HG03175 (cell line): ENCODE measurements around the gene SYNPO2.
"Not testable (repeated sequence)": the region's sequence is repeated elsewhere in the genome, so short reads cannot be mapped to it uniquely, and the experiment has no call there.

ENCODE experiments used
- ATAC-seq: cut with Tn5 transposase; IDR thresholded peaks from one replicate; pipeline ENCODE4 v1.9.1; 2021; ENCODE audit warnings: mild to moderate bottlenecking, moderate library complexity; ENCODE audit not compliant: unreplicated experiment

Gene SYNPO2

GRCh38 chr4:118888666-118889311 is at the start of gene SYNPO2:
Gene SYNPO2, plus strand, starts transcription at chr4:118888854. Its CDS starts 183 bp downstream, at chr4:118889037.
- peak; percentile 70 for ATAC-seq

DNA sequence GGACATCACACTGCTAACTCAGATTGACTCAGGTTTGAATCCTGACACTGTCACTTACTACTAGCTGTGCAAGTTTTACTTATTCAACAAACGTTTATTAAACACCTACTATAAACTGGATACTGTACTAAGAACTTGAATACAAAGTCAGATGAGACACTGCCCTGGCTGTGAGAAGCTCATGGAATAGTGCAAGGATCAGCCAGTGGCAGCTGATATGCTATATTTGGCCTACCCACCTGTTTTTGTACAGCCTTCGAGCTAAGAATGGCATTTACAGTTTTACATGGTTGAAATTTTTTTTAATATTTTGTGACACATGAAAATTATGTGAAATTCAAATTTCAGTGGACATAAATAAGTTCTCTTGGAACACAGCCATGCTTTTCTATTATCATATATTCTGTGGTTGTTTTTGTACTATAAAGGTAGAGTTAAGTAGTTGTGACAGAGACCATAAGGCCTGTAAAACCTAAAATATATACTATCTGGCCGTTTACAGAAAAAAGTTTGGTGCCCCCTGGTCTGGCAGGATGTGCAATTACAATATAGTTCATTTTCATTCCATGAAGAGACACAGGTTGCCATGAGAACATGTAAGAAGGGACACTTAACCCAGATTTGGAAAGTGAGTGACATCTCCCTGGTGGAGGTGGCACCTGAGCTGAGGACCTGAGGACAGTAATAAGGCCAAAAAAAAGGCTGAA is 49.3 kb upstream of the SYNPO2 start:
- ATAC-seq = no peak

GRCh38 chr4:118842055-118842454 is 46.6 kb upstream of the SYNPO2 start:
- no peak for ATAC-seq

- ATAC-seq = peak; percentile 36
These were observed 45.4 kb upstream of the SYNPO2 start for GRCh38 chr4:118843237-118843636.

GRCh38 chr4:118845552-118846050 is 43.1 kb upstream of the SYNPO2 start:
- no peak for ATAC-seq

DNA sequence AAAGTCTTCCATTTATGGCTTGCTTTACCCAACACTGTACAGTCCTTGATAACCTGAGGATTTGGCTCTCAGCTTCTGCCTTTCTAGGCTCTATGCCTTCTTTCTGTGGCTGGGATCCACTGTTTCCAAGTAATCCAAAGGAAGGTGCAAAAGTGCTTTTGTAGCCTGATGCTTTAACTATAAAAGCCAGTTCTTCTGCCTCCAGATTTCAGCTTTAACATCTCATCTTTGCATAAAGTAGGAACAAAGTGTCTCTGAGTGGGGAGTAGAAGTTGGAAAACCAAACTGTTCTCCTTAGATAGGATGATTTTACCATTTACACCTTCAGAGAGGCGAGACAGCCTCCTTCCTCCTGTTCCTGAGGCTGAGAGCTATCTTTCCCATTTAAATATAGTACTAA is 41.7 kb upstream of the SYNPO2 start:
- ATAC-seq = no peak

GRCh38 chr4:118848242-118848641 is 40.4 kb upstream of the SYNPO2 start:
- ATAC-seq = no peak

DNA sequence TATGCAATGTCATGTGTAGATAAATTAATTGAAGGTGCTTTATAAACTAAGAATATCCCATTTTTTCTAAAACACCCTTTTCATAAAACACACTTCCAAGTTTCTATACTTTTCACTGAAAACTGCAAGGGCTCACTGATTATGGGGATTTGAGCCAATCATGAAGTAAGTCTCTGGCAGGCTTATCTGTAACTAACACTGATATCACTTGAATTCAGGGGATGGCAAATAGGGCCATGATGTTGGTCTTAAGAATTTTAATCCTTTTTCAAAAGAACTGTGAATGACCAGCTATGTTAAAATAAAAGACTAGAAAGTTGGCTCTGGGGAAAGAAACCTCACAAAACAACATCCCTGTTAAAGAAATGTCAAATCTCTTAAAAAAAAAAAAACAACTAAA is 39.8 kb upstream of the SYNPO2 start:
- ATAC-seq = no peak

- ATAC-seq = peak; percentile 13
These were observed 38.7 kb upstream of the SYNPO2 start for GRCh38 chr4:118849867-118850487.

DNA sequence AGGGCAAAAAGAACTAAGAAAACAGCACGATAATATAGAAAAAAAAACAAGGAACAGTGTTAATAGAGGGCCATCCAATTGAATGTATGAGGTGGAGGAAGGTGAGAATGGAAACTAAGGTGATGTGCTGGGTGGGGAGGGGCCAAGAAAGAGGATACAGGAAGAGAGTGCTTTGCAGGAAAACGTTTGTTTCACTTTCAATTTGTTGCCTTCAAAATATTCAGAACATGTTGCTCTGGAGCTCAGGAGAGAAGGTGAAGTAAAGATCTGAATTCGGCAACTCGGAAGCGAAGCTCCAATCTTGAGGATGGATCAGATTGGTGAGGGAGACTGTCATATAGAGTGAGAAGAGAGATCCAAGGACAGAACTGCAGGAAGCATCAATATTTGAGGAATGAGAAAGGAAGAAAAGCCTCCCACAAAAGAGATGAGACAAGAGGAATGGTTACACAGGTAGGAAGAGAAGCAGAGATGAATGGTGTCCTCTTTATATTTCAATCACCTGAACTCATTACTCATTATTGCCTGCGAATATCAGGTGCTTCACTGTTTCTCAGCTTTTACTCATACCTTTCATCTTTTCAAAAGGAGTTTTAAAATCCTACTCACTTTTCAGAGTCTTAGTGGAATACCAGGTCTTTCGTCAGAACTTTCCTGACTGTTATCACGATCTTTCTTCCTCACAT is 38.0 kb upstream of the SYNPO2 start:
- ATAC-seq = peak; percentile 92

DNA sequence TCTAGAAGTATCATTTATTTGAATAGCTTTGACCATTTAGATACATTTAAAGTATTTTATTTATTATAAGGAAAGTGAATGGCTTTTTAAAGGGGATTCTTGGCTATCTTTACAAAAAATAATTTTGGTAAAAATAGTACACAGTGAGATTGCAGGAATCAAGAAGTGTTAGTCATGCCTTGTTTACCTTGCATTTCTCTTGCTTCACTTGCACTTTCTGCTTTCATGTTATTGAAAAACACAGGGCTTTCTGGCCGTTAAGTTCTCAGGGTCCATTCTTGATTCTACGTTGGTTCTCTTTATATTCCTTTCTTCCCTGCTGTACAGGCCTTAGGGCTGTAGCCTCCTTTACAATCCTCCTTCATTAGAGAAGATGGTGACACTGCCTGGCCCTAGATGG is 30.9 kb upstream of the SYNPO2 start:
- no peak for ATAC-seq

GRCh38 chr4:118858779-118859178 is 29.9 kb upstream of the SYNPO2 start:
- no peak for ATAC-seq

GRCh38 chr4:118865091-118865708 is 23.5 kb upstream of the SYNPO2 start:
- peak; percentile 76 for ATAC-seq

DNA sequence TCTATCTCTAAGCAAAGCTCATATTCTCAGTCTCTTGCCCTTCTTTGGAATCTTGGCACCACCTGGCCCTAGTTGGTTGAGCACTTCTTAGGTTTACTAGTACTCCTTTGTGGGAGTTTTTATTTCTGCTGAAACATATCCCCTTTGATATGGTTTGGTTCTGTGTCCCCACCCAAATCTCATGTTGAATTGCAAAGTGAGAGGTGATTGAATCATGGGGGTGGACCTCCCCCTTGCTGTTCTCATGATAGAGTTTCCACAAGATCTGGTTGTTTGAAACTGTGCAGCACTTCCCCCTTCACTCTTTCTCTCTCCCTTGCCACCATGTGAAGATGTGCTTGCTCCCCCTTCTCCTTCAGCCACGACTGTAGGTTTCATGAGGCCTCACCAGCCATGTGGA is 22.2 kb upstream of the SYNPO2 start:
- no peak for ATAC-seq

- no peak for ATAC-seq
These were observed 21.2 kb upstream of the SYNPO2 start for GRCh38 chr4:118867311-118868067.

DNA sequence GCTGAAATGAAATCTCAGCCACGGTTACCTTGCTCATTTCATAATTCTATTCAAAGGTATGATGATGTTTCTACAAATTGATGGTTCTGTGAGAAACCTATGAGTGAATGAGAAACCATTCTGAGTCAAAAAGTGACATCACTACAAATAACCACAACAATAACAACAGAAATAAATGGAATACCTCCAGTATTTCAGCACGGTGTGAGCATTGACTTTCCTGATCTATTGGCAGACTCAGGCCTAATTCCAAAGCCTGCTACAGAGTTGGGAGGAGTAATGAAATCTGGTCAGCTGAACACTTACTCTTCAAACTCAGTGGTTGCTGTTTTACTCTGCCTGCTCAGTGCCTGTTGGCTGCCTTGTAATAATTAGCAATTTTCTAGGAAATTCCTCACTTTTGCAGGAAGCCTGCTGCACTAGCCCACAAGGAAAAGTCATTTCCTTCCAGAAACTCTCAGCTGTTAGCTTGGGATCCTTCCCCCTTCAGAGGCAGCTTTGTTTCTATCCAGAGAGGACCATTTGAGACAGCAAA is 18.8 kb upstream of the SYNPO2 start:
- ATAC-seq = no peak

- ATAC-seq = no peak
These were observed 16.5 kb upstream of the SYNPO2 start for GRCh38 chr4:118872181-118872580.

- ATAC-seq = no peak
These were observed 10.9 kb upstream of the SYNPO2 start for GRCh38 chr4:118877797-118878196.

- ATAC-seq = not testable (repeated sequence)
These were observed 10.1 kb upstream of the SYNPO2 start for GRCh38 chr4:118878507-118878906.

DNA sequence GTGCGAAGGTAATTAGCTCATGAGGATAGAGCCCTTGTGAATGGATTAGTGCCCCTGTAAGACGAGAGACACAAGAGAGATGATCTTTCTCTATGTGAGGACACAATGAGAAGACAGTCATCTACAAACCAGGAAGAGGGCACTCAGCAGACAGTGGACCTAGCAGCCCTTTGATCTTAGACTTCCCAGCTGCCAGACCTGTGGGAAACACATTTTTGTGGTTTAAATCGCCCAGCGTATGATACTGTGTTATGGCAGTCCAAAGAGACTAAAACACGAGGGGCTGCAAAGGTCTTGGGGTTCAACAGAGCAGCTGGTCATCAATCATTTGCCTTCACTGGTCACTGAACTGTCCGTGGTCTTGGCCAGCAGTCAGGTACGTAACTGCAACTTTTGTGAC is 9.2 kb upstream of the SYNPO2 start:
- no peak for ATAC-seq
